ENCODE measurements around the gene DIPK2A. TPM values are rescaled to one million over a fixed set of nuclear protein-coding genes. Genes with fewer than 3 reads are reported as not detected.

DIPK2A gene
- 5.8 and 7.5 TPM in 2 replicates for total RNA-seq (2022)
- Bru-seq, nascent RNA, result percentile 64 among the genes with signal in this experiment
- percentile 40 among the genes with signal in this experiment for BruChase-seq, experiment 1, labeled RNA remaining after a 6-hour chase
- percentile 73 among the genes with signal in this experiment for BruChase-seq, experiment 2, labeled RNA remaining after a 2-hour chase
- long read RNA-seq, full-length matches to known transcripts, result 12 of 12 reads
- long read RNA-seq, partial matches to known transcripts, result 0 of 12 reads
- long read RNA-seq, other reads (novel, unspliced or antisense), result 0 of 12 reads

GRCh38 chr3:143971359-143972154, at the start of gene DIPK2A:
Gene DIPK2A, plus strand, starts transcription at chr3:143971823. Its CDS starts 510 bp downstream, at chr3:143972333.
- BruUV-seq (replicated peaks), result no TSS peak
- peak; percentile 96 for DNase-seq (ENCODE audit: unreplicated experiment)
- Mint-ChIP-seq H3K4me3 (ENCODE audit: unreplicated experiment) (peak within 1 kb of the TSS; percentile 93), H3K27me3 (ENCODE audit: insufficient read depth, unreplicated experiment) (no peaks in the 10 kb centered on the region), H3K36me3 (ENCODE audit: insufficient read depth, unreplicated experiment) (peaks cover 12% of the 10 kb centered on the region), H3K27ac (ENCODE audit: low read depth, unreplicated experiment) (peak within 1 kb of the TSS; percentile 98), H3K4me1 (ENCODE audit: insufficient read depth, unreplicated experiment) (peaks cover 6% of the 10 kb centered on the region), H3K9me3 (ENCODE audit: unreplicated experiment) (no peaks in the 10 kb centered on the region)
- TF ChIP-seq CTCF (IDR thresholded peaks at IDR 0.05; ENCODE audit: unreplicated experiment), result no peak
- intact Hi-C loops (cut with micrococcal nuclease), result loop anchor here (2.0 to 10.0 kb wide), 7 partner anchors 71 to 1797 kb away; no protein-coding TSS in a partner anchor
- CTCF ChIA-PET, result interaction anchor here (0.6 to 2.5 kb wide), 24 partner anchors 12 to 1797 kb away, joined by 3 to 21 read pairs (median 6); no protein-coding TSS in a partner anchor
- POLR2A ChIA-PET, result interaction anchor here (0.6 to 3.6 kb wide), 41 partner anchors 8 to 1798 kb away, joined by 3 to 58 read pairs (median 4); partner anchors contain the start of gene SLC9A9

GRCh38 chr3:143924522-143925285, 46.9 kb upstream of the DIPK2A start:
- peaks cover 5% of the 10 kb centered on the region for H3K36me3 Mint-ChIP-seq (ENCODE audit: insufficient read depth, unreplicated experiment)
- POLR2A ChIA-PET, result no interaction called here
- no peak overlapping the region for H3K27ac Mint-ChIP-seq (ENCODE audit: low read depth, unreplicated experiment)
- peaks cover 8% of the 10 kb centered on the region for H3K4me1 Mint-ChIP-seq (ENCODE audit: insufficient read depth, unreplicated experiment)
- no peak for TF ChIP-seq CTCF (IDR thresholded peaks at IDR 0.05; ENCODE audit: unreplicated experiment)
- no peaks in the 10 kb centered on the region for H3K9me3 Mint-ChIP-seq (ENCODE audit: unreplicated experiment)
- H3K27me3 Mint-ChIP-seq (ENCODE audit: insufficient read depth, unreplicated experiment), result no peaks in the 10 kb centered on the region
- CTCF ChIA-PET, result interaction anchor here (0.6 to 1.5 kb wide), 2 partner anchors 40 to 1098 kb away, joined by 3 to 5 read pairs; no protein-coding TSS in a partner anchor
- intact Hi-C loops (cut with micrococcal nuclease), result no loop called here
- BruUV-seq (replicated peaks), result no TSS peak
- H3K4me3 Mint-ChIP-seq (ENCODE audit: unreplicated experiment), result no peak overlapping the region
- no peak for DNase-seq (ENCODE audit: unreplicated experiment)

- H3K36me3 Mint-ChIP-seq (ENCODE audit: insufficient read depth, unreplicated experiment), result no peaks in the 10 kb centered on the region
- DNase-seq (ENCODE audit: unreplicated experiment), result no peak
- POLR2A ChIA-PET, result no interaction called here
- no peaks in the 10 kb centered on the region for H3K4me1 Mint-ChIP-seq (ENCODE audit: insufficient read depth, unreplicated experiment)
- H3K9me3 Mint-ChIP-seq (ENCODE audit: unreplicated experiment), result no peaks in the 10 kb centered on the region
- TF ChIP-seq CTCF (IDR thresholded peaks at IDR 0.05; ENCODE audit: unreplicated experiment), result no peak
- H3K4me3 Mint-ChIP-seq (ENCODE audit: unreplicated experiment), result no peak overlapping the region
- CTCF ChIA-PET, result interaction anchor here (1.2 kb wide), 1 partner anchor 152 kb away, joined by 3 read pairs; no protein-coding TSS in a partner anchor
- no TSS peak for BruUV-seq (replicated peaks)
- intact Hi-C loops (cut with micrococcal nuclease), result no loop called here
- H3K27me3 Mint-ChIP-seq (ENCODE audit: insufficient read depth, unreplicated experiment), result no peaks in the 10 kb centered on the region
- no peak overlapping the region for H3K27ac Mint-ChIP-seq (ENCODE audit: low read depth, unreplicated experiment)
These were observed 43.6 kb upstream of the DIPK2A start for GRCh38 chr3:143928056-143928455.
